Measurements from ENCODE around the gene ASRGL1. TPM values are rescaled to one million over a fixed set of nuclear protein-coding genes. Genes with fewer than 3 reads are reported as not detected.

Gene ASRGL1
- total RNA-seq, 1 donor: 1.3 TPM

DNA sequence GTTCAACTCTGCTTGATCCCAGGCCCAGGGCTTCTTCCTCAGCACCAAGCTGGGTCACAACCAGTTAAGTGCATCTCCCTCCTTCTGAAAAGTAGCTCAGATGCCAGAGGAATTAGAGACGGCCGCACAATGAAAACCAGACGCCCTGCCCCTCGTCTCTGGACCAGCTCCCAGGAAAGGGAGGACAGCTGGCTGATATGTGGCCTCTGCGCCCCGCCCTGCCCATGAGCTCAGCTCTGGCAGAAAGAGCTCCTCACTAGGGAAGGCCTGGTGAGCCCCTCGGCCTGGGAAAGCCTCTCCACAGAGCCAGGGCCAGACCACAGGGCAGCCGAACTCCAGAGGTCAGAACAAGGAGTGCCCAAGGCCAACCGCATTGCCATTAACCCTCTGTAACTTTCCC is 63.5 kb downstream of the ASRGL1 start:
- TF ChIP-seq, protein P1, sequence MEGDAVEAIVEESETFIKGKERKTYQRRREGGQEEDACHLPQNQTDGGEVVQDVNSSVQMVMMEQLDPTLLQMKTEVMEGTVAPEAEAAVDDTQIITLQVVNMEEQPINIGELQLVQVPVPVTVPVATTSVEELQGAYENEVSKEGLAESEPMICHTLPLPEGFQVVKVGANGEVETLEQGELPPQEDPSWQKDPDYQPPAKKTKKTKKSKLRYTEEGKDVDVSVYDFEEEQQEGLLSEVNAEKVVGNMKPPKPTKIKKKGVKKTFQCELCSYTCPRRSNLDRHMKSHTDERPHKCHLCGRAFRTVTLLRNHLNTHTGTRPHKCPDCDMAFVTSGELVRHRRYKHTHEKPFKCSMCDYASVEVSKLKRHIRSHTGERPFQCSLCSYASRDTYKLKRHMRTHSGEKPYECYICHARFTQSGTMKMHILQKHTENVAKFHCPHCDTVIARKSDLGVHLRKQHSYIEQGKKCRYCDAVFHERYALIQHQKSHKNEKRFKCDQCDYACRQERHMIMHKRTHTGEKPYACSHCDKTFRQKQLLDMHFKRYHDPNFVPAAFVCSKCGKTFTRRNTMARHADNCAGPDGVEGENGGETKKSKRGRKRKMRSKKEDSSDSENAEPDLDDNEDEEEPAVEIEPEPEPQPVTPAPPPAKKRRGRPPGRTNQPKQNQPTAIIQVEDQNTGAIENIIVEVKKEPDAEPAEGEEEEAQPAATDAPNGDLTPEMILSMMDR (IDR thresholded peaks at IDR 0.05; ENCODE audit: insufficient read depth, low read depth, low read length): no peak
- peak; percentile 96 for DNase-seq (ENCODE audit: low read depth)
- H3K4me3 ChIP-seq (ENCODE audit: low read depth, low read length): no peak overlapping the region

DNA sequence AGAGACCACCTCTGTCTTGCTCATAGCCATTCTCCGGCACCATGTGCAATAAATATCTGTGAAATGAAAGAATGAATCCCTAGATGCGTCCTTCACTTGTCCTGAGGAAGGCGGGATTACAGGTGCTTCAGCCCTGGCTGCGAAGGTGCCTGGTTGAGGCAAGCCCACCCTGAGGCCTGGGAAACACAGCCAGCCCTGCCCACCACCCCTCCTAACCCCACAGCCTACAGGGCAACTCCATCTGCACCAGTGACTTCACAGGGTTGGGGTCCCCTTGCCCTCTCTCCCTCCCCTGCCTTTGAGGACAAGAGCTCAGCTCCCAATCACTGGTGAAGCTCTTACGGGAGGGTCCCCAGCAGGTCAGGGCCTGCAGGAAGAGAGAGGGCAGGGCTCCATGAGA is 64.1 kb downstream of the ASRGL1 start:
- H3K4me3 ChIP-seq (ENCODE audit: low read depth, low read length): no peak overlapping the region
- DNase-seq (ENCODE audit: low read depth): no peak
- TF ChIP-seq, protein P1 (IDR thresholded peaks at IDR 0.05; ENCODE audit: insufficient read depth, low read depth, low read length): no peak

DNA sequence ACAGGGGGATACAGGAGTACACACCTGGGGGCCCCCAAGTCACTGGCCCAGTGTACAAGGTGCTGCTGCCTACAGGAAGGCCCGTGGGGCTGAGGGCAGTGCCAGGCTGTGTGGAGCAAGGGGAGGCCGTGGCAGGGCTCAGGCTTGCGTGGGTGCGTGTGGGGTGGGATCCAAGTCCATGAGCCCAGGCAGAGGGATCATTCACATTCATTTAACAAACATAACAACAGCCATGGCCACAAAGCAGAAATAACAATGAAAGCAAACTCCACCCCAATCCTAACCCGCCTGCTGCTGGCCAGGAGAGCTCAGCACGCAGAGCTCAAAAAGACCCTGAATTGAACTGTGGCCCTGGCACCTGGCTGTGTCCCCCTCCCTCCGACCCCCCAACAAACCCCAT is 64.6 kb downstream of the ASRGL1 start:
- TF ChIP-seq, protein P1 (IDR thresholded peaks at IDR 0.05; ENCODE audit: insufficient read depth, low read depth, low read length): no peak
- no peak for DNase-seq (ENCODE audit: low read depth)
- H3K4me3 ChIP-seq (ENCODE audit: low read depth, low read length): no peak overlapping the region

DNA sequence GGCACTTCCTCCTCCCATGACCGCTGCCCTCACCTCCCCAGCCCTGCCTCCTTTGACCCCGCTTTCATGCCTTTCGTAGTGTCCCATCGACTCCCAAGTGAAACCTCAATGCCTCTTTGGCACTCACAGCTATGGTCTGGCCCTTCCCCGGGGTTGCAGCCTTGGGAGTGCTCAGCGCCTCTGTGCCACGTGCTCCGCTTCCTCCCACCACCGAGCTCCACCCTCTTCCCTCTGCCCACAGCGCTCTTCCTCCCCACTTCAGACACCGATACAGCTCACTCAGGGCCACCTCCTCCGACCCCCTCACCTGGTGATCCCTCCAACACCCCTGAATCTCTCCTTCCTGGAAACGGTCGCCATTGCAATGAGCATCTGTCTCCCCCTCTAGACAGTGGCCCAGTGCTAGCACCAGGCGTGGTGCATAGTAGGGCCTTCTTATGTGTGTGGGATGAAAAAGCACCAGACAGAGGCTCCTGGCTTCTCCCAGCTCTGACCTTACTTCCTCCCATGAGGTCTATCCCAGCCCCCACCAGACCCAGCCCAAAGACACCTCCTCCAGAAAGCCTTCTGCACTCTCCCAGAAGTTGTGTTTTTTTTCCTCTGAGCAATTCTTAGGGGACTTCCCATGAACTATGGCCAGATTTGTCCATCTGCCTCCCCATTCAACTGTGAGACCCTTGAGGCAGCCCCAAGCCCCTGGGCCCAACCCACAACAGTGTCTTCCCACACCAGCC is 65.1 kb downstream of the ASRGL1 start:
- TF ChIP-seq, protein P1 (IDR thresholded peaks at IDR 0.05; ENCODE audit: insufficient read depth, low read depth, low read length): no peak
- DNase-seq (ENCODE audit: low read depth): peak; percentile 31
- H3K4me3 ChIP-seq (ENCODE audit: low read depth, low read length): no peak overlapping the region

DNA sequence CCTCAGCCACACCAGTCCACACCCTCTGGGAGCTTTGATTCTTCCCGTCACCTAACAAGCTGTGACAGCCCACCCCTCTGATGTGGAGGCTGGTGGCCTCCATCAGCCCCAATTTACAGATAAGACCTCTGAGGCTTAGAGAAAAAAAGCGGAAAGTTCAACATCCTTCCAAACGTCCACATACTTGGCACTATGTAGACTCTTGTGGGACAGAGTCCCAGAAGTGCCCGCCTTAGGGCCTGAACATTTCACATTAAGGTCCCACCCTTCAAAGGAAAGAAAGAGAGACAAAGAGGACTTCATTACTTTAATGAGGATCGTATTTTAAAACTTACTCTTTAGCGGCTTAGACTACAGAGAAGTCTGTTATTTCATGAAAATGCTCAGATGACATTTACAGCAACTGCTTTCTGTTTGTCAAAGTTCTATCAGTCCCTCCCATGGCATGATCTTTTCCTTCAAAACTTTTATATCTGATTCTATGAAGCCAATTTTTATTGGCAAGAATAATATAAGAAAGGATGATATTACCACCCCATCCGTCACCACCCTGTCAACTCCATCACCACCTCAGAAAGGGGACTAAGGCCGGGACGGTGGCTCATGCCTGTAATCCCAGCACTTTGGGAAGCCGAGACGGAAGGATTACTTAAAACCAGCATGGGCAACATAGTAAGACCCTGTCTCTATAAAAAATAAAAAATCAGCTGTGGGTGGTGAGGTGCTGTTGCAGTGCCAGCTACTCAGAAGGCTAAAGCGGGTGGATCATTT is 65.9 kb downstream of the ASRGL1 start:
- DNase-seq (ENCODE audit: low read depth): no peak
- TF ChIP-seq, protein P1 (IDR thresholded peaks at IDR 0.05; ENCODE audit: insufficient read depth, low read depth, low read length): no peak
- no peak overlapping the region for H3K4me3 ChIP-seq (ENCODE audit: low read depth, low read length)

DNA sequence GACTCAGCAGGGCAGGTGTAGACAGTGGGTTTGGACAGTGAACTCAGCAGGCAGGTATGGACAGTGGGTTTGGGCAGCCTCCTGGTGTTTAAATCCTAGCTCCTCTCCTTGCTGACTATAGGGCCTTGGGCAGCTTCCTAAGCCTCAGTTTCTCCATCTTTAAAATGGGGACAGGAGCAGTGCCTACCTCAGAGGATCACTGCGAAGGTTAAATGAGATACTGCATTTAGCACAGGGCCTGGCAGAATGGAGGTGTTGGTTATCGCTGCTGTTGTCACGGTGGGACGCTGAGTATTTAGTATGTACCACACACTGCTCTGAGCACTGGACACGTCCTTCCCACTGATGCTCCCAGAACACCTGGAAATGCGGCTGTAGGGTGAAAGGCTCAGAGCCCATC is 67.2 kb downstream of the ASRGL1 start:
- TF ChIP-seq, protein P1 (IDR thresholded peaks at IDR 0.05; ENCODE audit: insufficient read depth, low read depth, low read length): no peak
- no peak overlapping the region for H3K4me3 ChIP-seq (ENCODE audit: low read depth, low read length)
- DNase-seq (ENCODE audit: low read depth): no peak
